ENCODE measurements around the gene MCRIP2. TPM values are rescaled to one million over a fixed set of nuclear protein-coding genes. Genes with fewer than 3 reads are reported as not detected.

Gene MCRIP2
- total RNA-seq, 4 donors from 2014 or later, result 17.3 to 35.6 (median 28.1) TPM

GRCh38 chr16:616733-617586 lies 24.7 kb upstream of the MCRIP2 start:
- no peaks in the 10 kb centered on the region for H3K9me3 ChIP-seq
- H3K4me3 ChIP-seq, result no peak overlapping the region
- TF ChIP-seq POLR2A (IDR thresholded peaks at IDR 0.05), result no peak
- TF ChIP-seq CTCF (IDR thresholded peaks at IDR 0.05), result no peak
- H3K27me3 ChIP-seq, result no peaks in the 10 kb centered on the region
- 92 to 95% methylated on average over 7 to 14 of the region's 39 CpGs for WGBS, 2 donors
- peaks cover 7 to 28% (median 9%) of the 10 kb centered on the region in 3 donors for H3K4me1 ChIP-seq
- no peak for DNase-seq
- H3K36me3 ChIP-seq, result peaks cover 0 to 45% (median 0%) of the 10 kb centered on the region in 3 donors
- H3K27ac ChIP-seq, result no peak overlapping the region
- intact Hi-C loops (cut with DNase I), result no loop called here

- Histone ChIP-seq H3K9me3 (no peaks in the 10 kb centered on the region), H3K36me3 (peaks cover 0 to 45% (median 0%) of the 10 kb centered on the region in 3 donors), H3K27ac (no peak overlapping the region), H3K27me3 (no peaks in the 10 kb centered on the region), H3K4me3 (no peak overlapping the region), H3K4me1 (peaks cover 7 to 37% (median 9%) of the 10 kb centered on the region in 3 donors)
- intact Hi-C loops (cut with DNase I), result no loop called here
- DNase-seq, result no peak
- TF ChIP-seq POLR2A (IDR thresholded peaks at IDR 0.05) (no peak), CTCF (IDR thresholded peaks at IDR 0.05) (no peak)
- WGBS, 2 donors, result 58 to 74% methylated on average over 9 to 10 of the region's 16 CpGs
Observed at GRCh38 chr16:617855-618254, 23.8 kb upstream of the MCRIP2 start.

GRCh38 chr16:619476-620100 lies 22.0 kb upstream of the MCRIP2 start:
- WGBS, 2 donors, result 85 to 93% methylated on average over 2 to 17 of the region's 20 CpGs
- no peak overlapping the region for H3K4me3 ChIP-seq
- H3K27me3 ChIP-seq, result no peaks in the 10 kb centered on the region
- intact Hi-C loops (cut with DNase I), result no loop called here
- H3K9me3 ChIP-seq, result no peaks in the 10 kb centered on the region
- H3K27ac ChIP-seq, result no peak overlapping the region
- H3K36me3 ChIP-seq, result peaks cover 0 to 33% (median 0%) of the 10 kb centered on the region in 3 donors
- TF ChIP-seq CTCF (IDR thresholded peaks at IDR 0.05), result no peak
- no peak for TF ChIP-seq POLR2A (IDR thresholded peaks at IDR 0.05)
- no peak for DNase-seq
- H3K4me1 ChIP-seq, result peaks cover 7 to 41% (median 9%) of the 10 kb centered on the region in 3 donors

- Histone ChIP-seq H3K9me3 (no peaks in the 10 kb centered on the region), H3K36me3 (peaks cover 0 to 33% (median 0%) of the 10 kb centered on the region in 3 donors), H3K4me3 (no peak overlapping the region), H3K27ac (no peak overlapping the region), H3K27me3 (no peaks in the 10 kb centered on the region), H3K4me1 (peaks cover 7 to 41% (median 9%) of the 10 kb centered on the region in 3 donors)
- DNase-seq, result no peak
- 26 to 35% methylated on average over 2 to 7 of the region's 41 CpGs for WGBS, 2 donors
- intact Hi-C loops (cut with DNase I), result no loop called here
- TF ChIP-seq CTCF (IDR thresholded peaks at IDR 0.05) (no peak), POLR2A (IDR thresholded peaks at IDR 0.05) (no peak)
Observed at GRCh38 chr16:620700-621525, 20.7 kb upstream of the MCRIP2 start.

Measured in esophagus squamous epithelium (tissue), 5 donors.